ENCODE results near the gene SPECC1.
A peak's percentile ranks its signal among the peaks of the same experiment; 100 is the strongest.
"Not testable (repeated sequence)": the region's sequence is repeated elsewhere in the genome, so short reads cannot be mapped to it uniquely, and the experiment has no call there.

SPECC1 gene

GRCh38 chr17:20142268-20142667 is 133.1 kb downstream of the SPECC1 start:
- DNase-seq, result no peak

DNA sequence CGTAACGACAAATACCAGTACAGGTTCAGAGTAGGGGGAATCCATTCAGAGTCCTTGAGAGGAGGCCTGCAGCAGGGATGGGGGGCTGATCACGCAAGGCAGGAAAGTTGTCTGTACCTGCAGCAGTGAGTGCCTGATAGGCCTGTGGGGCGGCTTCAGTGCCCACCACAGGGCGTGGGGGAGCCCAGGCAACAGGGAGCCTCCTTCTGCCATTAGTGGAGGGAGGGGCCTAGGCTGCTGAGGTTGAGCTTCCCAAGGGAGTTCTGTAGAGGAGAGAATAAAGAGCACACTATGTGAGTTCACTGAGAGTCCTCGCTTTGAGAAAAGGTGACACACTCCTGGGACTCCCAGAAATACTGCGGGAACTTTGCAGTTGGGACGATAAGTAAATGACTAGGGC is 134.6 kb downstream of the SPECC1 start:
- DNase-seq, result no peak

- no peak for DNase-seq
These were observed 136.4 kb downstream of the SPECC1 start for GRCh38 chr17:20145567-20145966.

- DNase-seq, result no peak
These were observed 140.1 kb downstream of the SPECC1 start for GRCh38 chr17:20149251-20149650.

GRCh38 chr17:20151174-20151573 is 142.0 kb downstream of the SPECC1 start:
- DNase-seq, result no peak

- DNase-seq, result no peak
These were observed 144.1 kb downstream of the SPECC1 start for GRCh38 chr17:20153231-20153630.

DNA sequence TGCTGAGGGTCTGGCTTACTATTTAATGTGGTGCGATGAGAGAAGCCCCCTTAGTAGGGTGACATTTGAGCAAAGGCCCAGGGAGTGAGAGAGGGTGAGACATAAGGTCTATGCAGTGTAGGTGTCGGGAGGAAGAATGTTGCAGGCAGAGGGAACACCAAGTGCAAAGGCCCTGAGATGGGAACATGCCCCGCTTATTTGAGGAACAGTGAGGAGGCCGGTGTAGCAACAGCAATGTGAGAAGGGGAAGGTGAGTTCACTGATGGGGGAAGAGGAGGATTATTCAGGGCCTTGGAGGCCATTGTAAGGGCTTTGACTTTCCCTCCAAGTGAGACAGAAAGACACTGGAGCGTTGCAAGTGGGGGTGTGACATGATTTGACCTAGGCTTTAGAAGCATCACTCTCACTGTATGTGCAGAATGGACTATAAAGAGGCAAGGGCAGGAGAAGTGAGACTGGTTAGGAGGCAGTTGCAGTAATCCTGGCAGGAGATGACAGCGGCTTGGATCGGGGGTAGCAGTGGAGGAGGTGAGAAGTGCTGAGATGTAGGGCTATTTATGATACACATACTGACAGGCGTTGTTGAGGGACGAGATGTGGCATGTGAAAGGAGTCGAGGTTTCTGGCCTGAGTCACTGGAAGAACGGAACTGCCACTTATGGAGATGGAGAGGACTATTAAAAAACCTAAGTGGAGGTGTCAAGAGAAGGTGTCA is 145.3 kb downstream of the SPECC1 start:
- DNase-seq, result no peak

- peak; percentile 95 for DNase-seq
These were observed 146.4 kb downstream of the SPECC1 start for GRCh38 chr17:20155258-20156195.

- DNase-seq, result peak; percentile 48
These were observed 147.2 kb downstream of the SPECC1 start for GRCh38 chr17:20156196-20157000.

DNA sequence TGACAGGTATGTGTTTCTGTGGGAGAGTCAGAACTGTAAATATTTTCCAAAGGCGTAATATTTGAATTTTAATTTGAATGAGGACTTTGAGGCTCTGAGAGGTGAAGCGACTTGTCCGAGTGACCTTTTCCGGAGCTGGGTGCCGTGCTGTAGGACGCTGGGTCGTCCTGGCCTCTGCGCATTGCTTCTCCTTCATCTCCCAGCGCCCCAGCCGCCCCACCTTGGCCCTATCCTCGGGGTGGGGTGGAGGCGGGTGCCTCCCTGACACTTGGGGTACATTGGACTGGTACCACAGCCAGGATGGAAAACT is 147.8 kb downstream of the SPECC1 start:
- no peak for DNase-seq

GRCh38 chr17:20158580-20158979 is 149.4 kb downstream of the SPECC1 start:
- no peak for DNase-seq

- no peak for DNase-seq
These were observed 150.4 kb downstream of the SPECC1 start for GRCh38 chr17:20159406-20160069.

DNA sequence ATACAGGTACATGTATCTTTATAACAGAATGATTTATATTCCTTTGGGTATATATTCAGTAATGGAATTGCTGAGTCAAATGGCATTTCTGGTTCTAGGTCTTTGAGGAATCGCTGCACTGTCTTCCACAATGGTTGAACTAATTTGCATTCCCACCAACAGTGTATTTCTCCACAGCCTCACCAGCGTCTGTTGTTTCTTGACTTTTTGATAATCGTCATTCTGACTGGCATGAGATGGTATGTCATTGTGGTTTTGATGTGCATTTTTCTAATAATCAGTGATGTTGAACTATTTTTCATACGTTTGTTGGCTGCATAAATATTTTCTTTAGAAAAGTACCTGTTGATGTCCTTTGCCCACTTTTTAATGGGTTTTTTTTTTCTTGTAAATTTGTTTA is 156.4 kb downstream of the SPECC1 start:
- DNase-seq, result not testable (repeated sequence)

- DNase-seq, result no peak
These were observed 160.9 kb downstream of the SPECC1 start for GRCh38 chr17:20170085-20170484.

DNA sequence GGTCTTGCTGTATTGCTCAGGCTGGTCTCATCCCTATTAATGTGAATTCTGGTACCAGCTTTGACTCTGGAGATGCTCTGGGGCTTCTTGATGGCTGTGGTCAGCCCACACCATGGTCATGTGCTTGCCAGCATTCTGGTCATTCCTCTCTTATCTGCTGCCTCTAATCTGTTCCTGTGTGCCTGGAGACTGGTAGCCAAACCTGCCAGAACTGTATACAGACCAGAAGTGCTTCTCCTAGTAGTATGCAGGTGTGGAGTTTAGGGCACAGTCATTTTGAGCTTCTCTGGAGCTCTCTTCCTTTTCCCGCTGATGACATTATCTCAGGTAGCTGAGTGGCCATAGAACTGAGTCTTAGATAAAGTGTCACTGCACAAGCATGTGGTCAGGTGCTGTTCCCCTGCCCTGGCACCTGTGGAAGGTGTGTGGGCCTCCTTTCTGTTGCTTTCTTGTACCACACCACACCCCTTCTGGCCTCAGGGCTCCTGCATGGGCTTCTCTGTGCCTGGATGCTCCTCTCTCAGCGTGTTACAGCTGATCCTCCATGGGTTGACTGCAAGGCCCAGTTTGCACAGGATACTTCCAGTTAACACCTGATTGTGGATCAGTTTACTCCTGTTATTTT is 162.7 kb downstream of the SPECC1 start:
- DNase-seq, result no peak

DNA sequence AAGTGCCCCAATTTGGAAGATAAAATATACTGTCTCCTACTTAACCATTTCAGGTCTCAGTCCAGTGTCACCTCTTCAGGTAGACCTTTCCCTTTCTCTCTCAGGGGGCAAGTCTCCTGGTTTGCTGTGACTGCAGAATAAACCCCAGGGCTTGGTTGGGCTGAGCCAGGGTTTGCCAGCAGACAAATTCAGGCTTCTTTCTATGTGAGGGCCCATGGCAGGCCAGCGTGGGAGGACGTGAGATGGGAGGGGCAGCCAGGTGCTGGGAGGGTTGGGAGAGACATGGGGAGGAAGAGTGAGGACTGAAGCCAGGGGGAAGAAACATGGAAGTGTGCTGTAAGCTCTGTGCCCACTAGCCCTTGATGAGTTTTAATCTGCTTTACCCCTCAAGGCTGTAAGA is 163.2 kb downstream of the SPECC1 start:
- no peak for DNase-seq

- DNase-seq, result no peak
These were observed 163.9 kb downstream of the SPECC1 start for GRCh38 chr17:20173091-20173490.

- no peak for DNase-seq
These were observed 165.6 kb downstream of the SPECC1 start for GRCh38 chr17:20174588-20175265.

- no peak for DNase-seq
These were observed 169.9 kb downstream of the SPECC1 start for GRCh38 chr17:20179041-20179440.

DNA sequence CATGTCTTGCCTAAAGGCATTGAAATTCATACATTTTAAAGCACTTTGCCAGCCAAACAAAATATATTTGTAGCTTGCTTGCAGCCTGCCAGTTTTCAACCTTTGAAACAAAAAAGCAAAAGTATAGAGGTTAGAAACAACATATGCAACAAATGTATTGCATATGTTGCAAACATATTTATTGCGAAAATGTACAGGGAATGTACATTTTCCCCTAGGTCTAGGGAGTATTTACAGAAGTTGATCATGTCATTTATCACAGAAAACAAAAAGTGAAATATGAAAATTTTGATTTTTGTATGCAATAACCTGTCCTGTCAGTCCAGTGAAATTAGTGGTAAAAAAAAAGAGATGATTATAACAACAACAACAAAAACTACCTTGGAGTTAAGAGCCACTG is 171.5 kb downstream of the SPECC1 start:
- no peak for DNase-seq

DNA sequence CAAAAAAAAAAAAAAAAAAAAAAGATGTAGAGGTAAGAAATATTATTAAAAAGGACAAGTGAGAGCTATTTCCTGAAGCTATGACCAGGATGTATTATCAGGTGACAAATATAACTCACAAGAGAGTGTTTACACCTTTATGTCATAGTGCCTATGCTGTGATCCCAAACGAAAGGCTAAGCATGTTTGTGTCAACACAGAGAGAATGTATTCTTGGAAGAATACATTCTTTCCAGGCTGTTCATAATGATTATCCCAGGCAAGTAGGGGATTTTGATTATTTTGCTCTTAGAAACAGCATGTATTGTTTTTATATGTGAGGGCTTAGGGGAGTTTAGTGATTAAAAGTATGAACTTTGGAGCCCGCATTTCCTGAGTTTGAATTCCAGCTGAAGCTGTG is 175.0 kb downstream of the SPECC1 start:
- no peak for DNase-seq

Measured in RPMI8226 (cell line).